ENCODE results near the gene FGF1. TPM values are rescaled to one million over a fixed set of nuclear protein-coding genes. Genes with fewer than 3 reads are reported as not detected.

The FGF1 gene
- total RNA-seq, 3 donors from 2014 or later, result 0.32 to 20.3 (median 6.6) TPM

DNA sequence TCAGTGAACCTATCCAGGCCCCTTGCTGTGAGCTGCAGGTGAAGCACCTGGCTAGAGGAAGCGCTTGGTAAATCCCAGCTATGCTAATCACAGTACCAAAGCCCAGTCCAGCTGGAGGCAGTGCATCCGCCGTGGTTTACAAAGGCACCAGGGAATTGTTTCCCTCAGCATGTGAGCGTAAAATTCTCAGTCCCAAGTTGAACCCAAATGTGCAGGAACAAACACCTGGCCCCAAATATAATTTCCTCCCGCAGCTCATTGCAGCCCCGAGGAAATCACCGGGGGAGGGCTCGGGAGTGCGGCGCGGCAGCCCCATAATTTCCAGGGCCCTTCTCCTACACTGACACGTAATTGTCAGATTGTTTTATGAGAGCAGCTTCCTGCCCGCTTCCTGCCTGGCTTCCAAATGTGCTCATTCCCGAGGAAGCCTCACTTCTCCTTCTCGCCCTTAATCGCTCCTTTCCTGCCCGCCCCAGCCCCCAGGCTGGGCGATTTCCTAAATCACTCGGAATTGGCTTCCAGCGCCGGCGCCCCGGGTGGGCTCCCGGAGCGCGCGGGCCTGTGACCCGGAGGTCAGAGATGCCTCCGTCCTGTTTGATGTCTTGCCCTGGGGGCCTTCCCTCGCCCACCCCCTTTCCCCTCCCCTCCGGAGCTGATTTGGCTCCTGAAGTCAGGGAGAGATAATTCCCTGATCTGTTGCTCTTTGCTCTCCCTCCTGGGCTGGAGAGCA is 134.4 kb downstream of the FGF1 start:
- TF ChIP-seq, protein P1, sequence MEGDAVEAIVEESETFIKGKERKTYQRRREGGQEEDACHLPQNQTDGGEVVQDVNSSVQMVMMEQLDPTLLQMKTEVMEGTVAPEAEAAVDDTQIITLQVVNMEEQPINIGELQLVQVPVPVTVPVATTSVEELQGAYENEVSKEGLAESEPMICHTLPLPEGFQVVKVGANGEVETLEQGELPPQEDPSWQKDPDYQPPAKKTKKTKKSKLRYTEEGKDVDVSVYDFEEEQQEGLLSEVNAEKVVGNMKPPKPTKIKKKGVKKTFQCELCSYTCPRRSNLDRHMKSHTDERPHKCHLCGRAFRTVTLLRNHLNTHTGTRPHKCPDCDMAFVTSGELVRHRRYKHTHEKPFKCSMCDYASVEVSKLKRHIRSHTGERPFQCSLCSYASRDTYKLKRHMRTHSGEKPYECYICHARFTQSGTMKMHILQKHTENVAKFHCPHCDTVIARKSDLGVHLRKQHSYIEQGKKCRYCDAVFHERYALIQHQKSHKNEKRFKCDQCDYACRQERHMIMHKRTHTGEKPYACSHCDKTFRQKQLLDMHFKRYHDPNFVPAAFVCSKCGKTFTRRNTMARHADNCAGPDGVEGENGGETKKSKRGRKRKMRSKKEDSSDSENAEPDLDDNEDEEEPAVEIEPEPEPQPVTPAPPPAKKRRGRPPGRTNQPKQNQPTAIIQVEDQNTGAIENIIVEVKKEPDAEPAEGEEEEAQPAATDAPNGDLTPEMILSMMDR (IDR thresholded peaks at IDR 0.05), result no peak
- no peak for TF ChIP-seq POLR2AphosphoS5 (IDR thresholded peaks at IDR 0.05)
- no peak for TF ChIP-seq POLR2A (IDR thresholded peaks at IDR 0.05)
- Histone ChIP-seq H3K4me1 (peaks cover 0 to 5% of the 10 kb centered on the region in 2 donors), H3K9me3 (no peaks in the 10 kb centered on the region), H3K36me3 (no peaks in the 10 kb centered on the region), H3K27me3 (no peaks in the 10 kb centered on the region), H3K27ac (peak overlapping the region in 1 of 2 donors; percentile 38), H3K4me3 (peak overlapping the region; percentile 0 to 64 (median 37))
- intact Hi-C loops (cut with DNase I; ENCODE audit: low total_unique reads), result loop anchor here (2.0 kb wide), 1 partner anchor 401 kb away; no protein-coding TSS in a partner anchor
- DNase-seq (ENCODE audit: low spot score in 2 of 2), result no peak

DNA sequence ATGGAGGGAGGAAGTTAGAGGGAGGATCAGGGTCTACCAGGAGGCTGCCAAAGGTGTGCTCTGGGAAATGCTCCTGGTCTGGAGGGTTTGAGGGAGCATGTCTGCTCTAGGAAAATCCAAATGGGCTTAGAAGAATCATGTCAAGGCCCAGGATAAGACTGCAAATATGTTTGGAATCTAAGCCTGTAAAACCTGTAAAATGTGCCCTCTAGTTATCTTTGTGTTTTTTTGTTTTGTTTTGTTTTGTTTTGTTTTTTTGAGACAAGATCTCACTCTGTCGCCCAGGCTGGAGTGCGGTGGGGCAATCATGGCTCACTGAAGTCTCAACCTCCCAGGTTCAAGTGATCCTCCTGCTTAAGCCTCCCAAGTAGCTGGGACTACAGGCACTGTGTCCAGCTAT is 135.4 kb downstream of the FGF1 start:
- intact Hi-C loops (cut with DNase I; ENCODE audit: low total_unique reads), result loop anchor here (2.0 kb wide), 1 partner anchor 400 kb away; no protein-coding TSS in a partner anchor
- H3K27me3 ChIP-seq, result no peaks in the 10 kb centered on the region
- TF ChIP-seq POLR2AphosphoS5 (IDR thresholded peaks at IDR 0.05) (no peak), POLR2A (IDR thresholded peaks at IDR 0.05) (no peak)
- TF ChIP-seq, protein P1 (IDR thresholded peaks at IDR 0.05), result no peak
- H3K9me3 ChIP-seq, result no peaks in the 10 kb centered on the region
- DNase-seq (ENCODE audit: low spot score in 2 of 2), result no peak
- H3K4me3 ChIP-seq, result no peak overlapping the region
- H3K4me1 ChIP-seq, result peaks cover 0 to 5% of the 10 kb centered on the region in 2 donors
- H3K36me3 ChIP-seq, result no peaks in the 10 kb centered on the region
- no peak overlapping the region for H3K27ac ChIP-seq

DNA sequence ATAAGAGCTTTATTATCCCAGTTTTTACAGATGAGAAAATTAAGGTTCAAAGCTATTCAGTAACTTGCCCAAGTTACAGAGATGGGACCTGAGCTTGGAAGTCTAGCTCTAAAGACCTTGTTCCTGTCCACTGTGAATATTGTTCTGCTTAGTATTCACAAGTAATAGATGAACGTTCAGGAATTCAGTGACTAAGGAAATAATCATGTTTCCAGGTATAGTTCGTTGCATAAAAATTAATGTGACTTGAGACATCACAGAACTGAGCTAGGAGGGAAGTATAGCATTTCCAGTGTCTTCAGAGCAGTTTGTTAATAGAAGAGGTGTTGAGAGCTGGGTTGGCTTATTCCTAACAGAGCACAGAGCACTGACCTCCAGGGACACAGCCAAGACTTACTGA is 136.1 kb downstream of the FGF1 start:
- Histone ChIP-seq H3K27ac (no peak overlapping the region), H3K9me3 (no peaks in the 10 kb centered on the region), H3K4me1 (peaks cover 0 to 5% of the 10 kb centered on the region in 2 donors), H3K36me3 (no peaks in the 10 kb centered on the region), H3K4me3 (no peak overlapping the region), H3K27me3 (no peaks in the 10 kb centered on the region)
- no peak for DNase-seq (ENCODE audit: low spot score in 2 of 2)
- intact Hi-C loops (cut with DNase I; ENCODE audit: low total_unique reads), result loop anchor here (2.0 kb wide), 1 partner anchor 399 kb away; no protein-coding TSS in a partner anchor
- TF ChIP-seq, protein P1 (IDR thresholded peaks at IDR 0.05), result no peak
- TF ChIP-seq POLR2A (IDR thresholded peaks at IDR 0.05) (no peak), POLR2AphosphoS5 (IDR thresholded peaks at IDR 0.05) (no peak)

DNA sequence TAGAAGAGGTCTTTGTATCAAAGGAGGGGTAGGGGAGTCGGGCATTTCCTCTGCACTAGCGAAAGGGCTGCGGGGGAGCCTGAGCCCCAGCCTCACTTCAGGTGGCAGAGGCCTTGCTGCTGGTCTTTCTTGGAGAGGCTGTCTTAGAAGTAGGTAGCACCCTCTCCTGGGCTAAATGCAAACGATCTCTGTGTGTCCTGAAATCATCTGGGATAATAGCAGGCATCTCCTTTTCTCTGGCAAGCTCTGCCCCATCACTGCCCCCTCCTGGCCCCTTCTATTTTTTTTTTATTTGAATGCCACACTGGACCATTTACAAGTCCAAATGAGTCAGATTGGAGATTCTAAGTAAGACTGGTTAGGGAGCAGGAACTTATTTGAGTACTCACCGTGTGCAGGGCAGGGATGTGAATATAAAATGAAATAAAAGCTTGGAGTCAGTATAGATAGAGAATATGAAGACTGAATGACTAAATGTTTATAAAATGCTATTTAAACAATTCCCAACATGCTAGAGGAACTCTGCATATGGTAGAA is 137.1 kb downstream of the FGF1 start:
- peak in 1 of 2 donors; percentile 61 for DNase-seq (ENCODE audit: low spot score in 2 of 2)
- Histone ChIP-seq H3K27ac (no peak overlapping the region), H3K36me3 (no peaks in the 10 kb centered on the region), H3K4me3 (no peak overlapping the region), H3K4me1 (peaks cover 0 to 5% of the 10 kb centered on the region in 2 donors), H3K27me3 (no peaks in the 10 kb centered on the region), H3K9me3 (no peaks in the 10 kb centered on the region)
- no peak for TF ChIP-seq POLR2A (IDR thresholded peaks at IDR 0.05)
- TF ChIP-seq, protein P1 (IDR thresholded peaks at IDR 0.05), result peak; percentile 39 to 89 (median 76)
- TF ChIP-seq POLR2AphosphoS5 (IDR thresholded peaks at IDR 0.05), result peak in 1 of 3 donors; percentile 48
- intact Hi-C loops (cut with DNase I; ENCODE audit: low total_unique reads), result no loop called here

Measured in breast epithelium (tissue), 4 donors.